ENCODE data around the gene IRAK1BP1. TPM values are rescaled to one million over a fixed set of nuclear protein-coding genes. Genes with fewer than 3 reads are reported as not detected.
"Not testable (repeated sequence)": the region's sequence is repeated elsewhere in the genome, so short reads cannot be mapped to it uniquely, and the experiment has no call there.

The IRAK1BP1 gene
- total RNA-seq, 1 donor from 2014 or later: 3.0 TPM

GRCh38 chr6:78910010-78910409 is 42.7 kb downstream of the IRAK1BP1 start:
- Mint-ChIP-seq H3K4me1 (peaks cover 16% of the 10 kb centered on the region), H3K27me3 (peaks cover 24% of the 10 kb centered on the region), H3K4me3 (no peak overlapping the region), H3K27ac (no peak overlapping the region), H3K9me3 (no peaks in the 10 kb centered on the region), H3K36me3 (ENCODE audit: low read depth) (no peaks in the 10 kb centered on the region)
- DNase-seq (no peak), ATAC-seq (ENCODE audit: low read depth) (no peak)
- TF ChIP-seq CTCF (IDR thresholded peaks at IDR 0.05): no peak
- intact Hi-C loops (cut with micrococcal nuclease): no loop called here
- ChIA-PET POLR2A (no interaction called here), CTCF (no interaction called here)

GRCh38 chr6:78910591-78911171 is 43.3 kb downstream of the IRAK1BP1 start:
- Mint-ChIP-seq H3K4me3 (peak overlapping the region; percentile 32), H3K27me3 (peaks cover 24% of the 10 kb centered on the region), H3K9me3 (peaks cover 1% of the 10 kb centered on the region), H3K36me3 (ENCODE audit: low read depth) (no peaks in the 10 kb centered on the region), H3K27ac (no peak overlapping the region), H3K4me1 (peaks cover 16% of the 10 kb centered on the region)
- intact Hi-C loops (cut with micrococcal nuclease): no loop called here
- ATAC-seq (ENCODE audit: low read depth): no peak
- CTCF ChIA-PET: no interaction called here
- DNase-seq: no peak
- POLR2A ChIA-PET: no interaction called here
- no peak for TF ChIP-seq CTCF (IDR thresholded peaks at IDR 0.05)

- peaks cover 24% of the 10 kb centered on the region for H3K27me3 Mint-ChIP-seq
- DNase-seq: no peak
- no peak overlapping the region for H3K4me3 Mint-ChIP-seq
- H3K36me3 Mint-ChIP-seq (ENCODE audit: low read depth): no peaks in the 10 kb centered on the region
- peaks cover 6% of the 10 kb centered on the region for H3K9me3 Mint-ChIP-seq
- ChIA-PET CTCF (no interaction called here), POLR2A (no interaction called here)
- intact Hi-C loops (cut with micrococcal nuclease): no loop called here
- ATAC-seq (ENCODE audit: low read depth): no peak
- TF ChIP-seq CTCF (IDR thresholded peaks at IDR 0.05): no peak
- H3K4me1 Mint-ChIP-seq: peaks cover 16% of the 10 kb centered on the region
- no peak overlapping the region for H3K27ac Mint-ChIP-seq
Measured at GRCh38 chr6:78911218-78911940, 44.0 kb downstream of the IRAK1BP1 start.

- Mint-ChIP-seq H3K4me1 (no peaks in the 10 kb centered on the region), H3K27me3 (peaks cover 7% of the 10 kb centered on the region), H3K36me3 (ENCODE audit: low read depth) (peaks cover 5% of the 10 kb centered on the region), H3K4me3 (no peak overlapping the region), H3K27ac (no peak overlapping the region), H3K9me3 (peaks cover 33% of the 10 kb centered on the region)
- intact Hi-C loops (cut with micrococcal nuclease): no loop called here
- CTCF ChIA-PET: no interaction called here
- no peak for ATAC-seq (ENCODE audit: low read depth)
- no peak for TF ChIP-seq CTCF (IDR thresholded peaks at IDR 0.05)
- POLR2A ChIA-PET: no interaction called here
- DNase-seq: no peak
Measured at GRCh38 chr6:78916411-78916810, 49.1 kb downstream of the IRAK1BP1 start.

GRCh38 chr6:78917788-78918187 is 50.4 kb downstream of the IRAK1BP1 start:
- intact Hi-C loops (cut with micrococcal nuclease): no loop called here
- no peak for DNase-seq
- no peak overlapping the region for H3K27ac Mint-ChIP-seq
- no peak for TF ChIP-seq CTCF (IDR thresholded peaks at IDR 0.05)
- H3K9me3 Mint-ChIP-seq: peaks cover 34% of the 10 kb centered on the region
- no peak overlapping the region for H3K4me3 Mint-ChIP-seq
- peaks cover 5% of the 10 kb centered on the region for H3K36me3 Mint-ChIP-seq (ENCODE audit: low read depth)
- no peaks in the 10 kb centered on the region for H3K4me1 Mint-ChIP-seq
- ATAC-seq (ENCODE audit: low read depth): no peak
- CTCF ChIA-PET: no interaction called here
- POLR2A ChIA-PET: no interaction called here
- H3K27me3 Mint-ChIP-seq: no peaks in the 10 kb centered on the region

GRCh38 chr6:78921168-78921567 is 53.8 kb downstream of the IRAK1BP1 start:
- ATAC-seq (ENCODE audit: low read depth); H3K4me1 Mint-ChIP-seq; H3K27ac Mint-ChIP-seq; DNase-seq; H3K36me3 Mint-ChIP-seq (ENCODE audit: low read depth); POLR2A ChIA-PET; CTCF ChIA-PET; intact Hi-C loops (cut with micrococcal nuclease); H3K4me3 Mint-ChIP-seq; H3K27me3 Mint-ChIP-seq: not testable (repeated sequence)
- peaks cover 53% of the 10 kb centered on the region for H3K9me3 Mint-ChIP-seq
